WI38 (cell line): ENCODE data around the gene SH3TC2.

Source experiments
- H3K4me3 ChIP-seq: 2 replicates; pipeline ENCODE4 v1.5.1; 2011; ENCODE audit warnings: low read depth, mild to moderate bottlenecking, control low read depth, low read length
- TF ChIP-seq, protein P1 (sequence below): IDR thresholded peaks from 2 replicates; pipeline ENCODE4 v1.5.1; 2012; ENCODE audit warnings: low read depth, mild to moderate bottlenecking, control low read depth, low read length

SH3TC2 gene

DNA sequence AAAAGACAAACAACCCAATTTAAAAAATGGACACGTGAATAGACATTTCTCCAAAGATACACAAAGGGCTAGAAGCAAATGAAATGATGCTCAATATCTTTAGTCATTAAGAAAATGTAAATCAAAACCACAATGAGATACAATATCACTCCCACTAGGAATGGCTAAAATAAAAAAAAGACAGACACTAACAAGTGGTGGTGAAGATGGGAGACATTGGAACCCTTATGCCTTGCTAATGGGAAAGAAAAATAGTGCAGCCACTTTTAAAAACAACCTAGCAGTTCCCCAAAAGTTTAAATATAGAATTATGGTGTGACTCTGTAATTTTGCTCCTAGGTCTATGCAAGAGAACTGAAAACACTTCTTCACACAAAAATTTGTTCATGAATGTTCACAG lies 40.7 kb downstream of the SH3TC2 start:
- no peak overlapping the region for H3K4me3 ChIP-seq
- TF ChIP-seq, protein P1, sequence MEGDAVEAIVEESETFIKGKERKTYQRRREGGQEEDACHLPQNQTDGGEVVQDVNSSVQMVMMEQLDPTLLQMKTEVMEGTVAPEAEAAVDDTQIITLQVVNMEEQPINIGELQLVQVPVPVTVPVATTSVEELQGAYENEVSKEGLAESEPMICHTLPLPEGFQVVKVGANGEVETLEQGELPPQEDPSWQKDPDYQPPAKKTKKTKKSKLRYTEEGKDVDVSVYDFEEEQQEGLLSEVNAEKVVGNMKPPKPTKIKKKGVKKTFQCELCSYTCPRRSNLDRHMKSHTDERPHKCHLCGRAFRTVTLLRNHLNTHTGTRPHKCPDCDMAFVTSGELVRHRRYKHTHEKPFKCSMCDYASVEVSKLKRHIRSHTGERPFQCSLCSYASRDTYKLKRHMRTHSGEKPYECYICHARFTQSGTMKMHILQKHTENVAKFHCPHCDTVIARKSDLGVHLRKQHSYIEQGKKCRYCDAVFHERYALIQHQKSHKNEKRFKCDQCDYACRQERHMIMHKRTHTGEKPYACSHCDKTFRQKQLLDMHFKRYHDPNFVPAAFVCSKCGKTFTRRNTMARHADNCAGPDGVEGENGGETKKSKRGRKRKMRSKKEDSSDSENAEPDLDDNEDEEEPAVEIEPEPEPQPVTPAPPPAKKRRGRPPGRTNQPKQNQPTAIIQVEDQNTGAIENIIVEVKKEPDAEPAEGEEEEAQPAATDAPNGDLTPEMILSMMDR, result no peak

DNA sequence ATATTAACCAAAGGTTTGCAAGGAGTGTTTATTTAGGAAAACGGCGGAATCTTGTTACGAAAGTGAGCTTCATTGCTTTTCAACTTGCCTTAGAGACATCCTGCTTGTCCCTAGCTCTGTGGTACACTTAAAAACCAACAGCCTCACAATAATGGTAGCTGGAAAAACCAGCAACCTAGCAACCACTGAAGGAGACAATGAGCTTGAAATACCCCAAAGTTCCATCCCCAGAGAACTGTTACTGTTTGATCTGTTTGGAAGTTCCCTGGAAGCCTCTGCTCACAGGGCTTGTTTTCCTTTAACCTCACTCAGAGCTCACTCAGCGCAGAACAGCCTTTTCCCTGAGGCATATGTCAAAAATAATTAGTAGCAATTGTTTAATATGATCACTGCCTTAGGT lies 43.2 kb downstream of the SH3TC2 start:
- TF ChIP-seq, protein P1, result no peak

DNA sequence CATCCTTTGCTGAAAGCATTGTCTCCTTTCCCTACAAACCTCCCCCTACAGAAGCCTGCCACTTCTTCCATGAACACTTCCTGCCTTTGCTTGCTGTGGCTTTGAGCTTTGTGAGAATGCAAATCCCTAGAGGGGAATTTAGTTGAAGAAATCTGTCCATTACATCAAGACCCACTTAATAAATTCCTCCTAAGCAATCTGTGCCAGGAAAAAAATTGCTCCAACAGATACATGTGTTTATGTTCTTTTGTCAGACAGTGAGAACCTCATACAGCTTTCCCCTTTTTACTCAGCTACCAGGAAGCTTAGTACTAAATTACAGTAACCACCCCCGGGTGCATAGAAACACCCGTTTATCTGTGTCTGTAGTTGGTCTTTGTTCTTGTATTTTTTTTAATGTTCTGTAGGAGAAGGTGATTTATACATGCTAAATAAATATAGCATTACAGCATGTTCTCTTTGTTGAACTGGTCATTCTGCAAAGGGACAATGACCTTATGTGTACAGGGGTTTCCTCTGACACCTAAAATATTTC lies 43.9 kb downstream of the SH3TC2 start:
- TF ChIP-seq, protein P1, result no peak
- no peak overlapping the region for H3K4me3 ChIP-seq

More for the DNA sequence above, 43.2 kb downstream of the SH3TC2 start:
- H3K4me3 ChIP-seq, result no peak overlapping the region

DNA sequence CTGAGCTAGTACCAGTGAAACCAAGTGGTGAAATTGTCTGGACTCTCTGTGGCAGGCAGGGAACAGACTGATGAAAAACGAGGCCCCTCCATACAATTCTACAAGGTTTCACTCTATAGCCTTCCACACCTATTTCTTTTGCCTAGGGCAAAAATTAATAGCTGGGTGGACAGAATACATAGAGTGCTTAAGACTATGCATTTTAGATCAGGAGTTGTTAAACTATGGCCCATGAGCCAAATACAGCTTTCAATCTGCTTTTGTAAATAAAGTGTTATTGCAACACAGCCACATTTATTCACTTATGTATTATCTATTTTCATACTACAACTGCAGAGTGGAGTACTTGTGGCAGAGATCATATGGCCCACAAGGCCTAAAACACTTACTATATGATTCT lies 45.2 kb downstream of the SH3TC2 start:
- H3K4me3 ChIP-seq, result no peak overlapping the region
- TF ChIP-seq, protein P1, result no peak

DNA sequence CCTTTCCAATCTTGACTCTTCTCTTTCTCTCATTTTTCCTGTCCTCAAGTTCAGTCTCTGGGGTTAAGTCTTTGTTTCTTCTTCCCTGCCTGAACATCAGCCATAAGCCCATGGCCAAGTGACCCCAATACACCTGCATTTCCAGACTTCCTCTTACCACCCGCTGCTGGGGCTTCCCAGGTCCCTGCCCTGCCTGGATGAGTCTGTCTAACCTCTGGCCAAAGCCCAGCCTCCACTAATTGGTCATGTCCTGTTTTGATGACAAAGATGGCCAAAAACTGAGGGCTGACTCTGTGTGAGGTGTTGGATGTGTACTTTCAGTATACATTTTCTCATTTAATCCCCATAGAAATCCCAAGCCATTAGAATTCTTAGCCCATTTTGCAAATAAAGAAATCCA lies 47.3 kb downstream of the SH3TC2 start:
- no peak overlapping the region for H3K4me3 ChIP-seq
- TF ChIP-seq, protein P1, result no peak

DNA sequence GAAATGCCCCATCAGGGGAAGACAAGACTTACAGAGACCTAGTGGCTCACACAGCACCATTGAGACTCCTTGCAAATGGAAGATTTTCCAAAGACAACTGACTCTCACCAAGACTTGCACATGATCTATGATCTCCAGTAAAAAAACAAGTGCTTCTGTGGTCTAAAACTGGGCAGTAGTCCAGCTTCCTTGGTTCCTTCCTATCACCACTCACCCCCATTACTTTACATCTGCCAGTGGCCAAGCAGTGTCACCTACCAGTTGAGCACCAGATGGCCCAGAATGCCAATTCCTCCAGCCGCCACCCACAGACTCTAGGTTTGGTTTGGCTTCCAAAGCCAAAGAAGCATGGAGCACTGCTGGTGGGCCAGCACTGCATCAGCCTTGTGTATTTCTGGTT lies 47.7 kb downstream of the SH3TC2 start:
- TF ChIP-seq, protein P1, result no peak
- H3K4me3 ChIP-seq, result no peak overlapping the region

DNA sequence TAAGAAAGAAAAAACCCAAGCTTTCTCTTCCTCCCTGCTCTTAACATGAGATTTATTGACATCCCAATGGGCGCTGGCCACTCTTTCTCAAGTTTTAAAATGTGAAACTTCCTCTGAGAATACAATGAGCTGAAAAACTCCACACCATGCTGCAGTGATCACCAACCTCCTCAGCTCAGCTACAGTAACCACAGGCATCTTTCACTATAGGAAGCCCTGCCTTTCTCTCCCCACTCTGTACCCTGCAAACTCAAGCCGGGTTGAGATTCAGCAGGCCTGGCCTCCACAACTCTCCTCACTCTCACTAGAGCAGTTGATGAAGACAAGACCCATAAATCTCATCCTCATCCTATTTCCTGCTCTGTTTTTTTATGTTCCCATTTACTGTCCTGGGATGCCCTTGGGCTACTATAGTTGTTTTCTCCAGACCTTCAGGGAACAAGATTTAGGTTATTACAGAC lies 48.3 kb downstream of the SH3TC2 start:
- TF ChIP-seq, protein P1, result no peak
- no peak overlapping the region for H3K4me3 ChIP-seq
